Stimulated activated CD8-positive, alpha-beta memory T cell treated with anti-CD3 and anti-CD28 coated beads, Interleukin-15, amount 100 ng/mL, for 48 hours (primary cell): ENCODE measurements around the gene EPHA8.

ENCODE experiments used
- DNase-seq, 2 donors: peaks; one replicate each; pipeline ENCODE4 v3.0.0-alpha.2; 2020; ENCODE audit warnings: low read depth in 2 of 2

EPHA8 gene

DNA sequence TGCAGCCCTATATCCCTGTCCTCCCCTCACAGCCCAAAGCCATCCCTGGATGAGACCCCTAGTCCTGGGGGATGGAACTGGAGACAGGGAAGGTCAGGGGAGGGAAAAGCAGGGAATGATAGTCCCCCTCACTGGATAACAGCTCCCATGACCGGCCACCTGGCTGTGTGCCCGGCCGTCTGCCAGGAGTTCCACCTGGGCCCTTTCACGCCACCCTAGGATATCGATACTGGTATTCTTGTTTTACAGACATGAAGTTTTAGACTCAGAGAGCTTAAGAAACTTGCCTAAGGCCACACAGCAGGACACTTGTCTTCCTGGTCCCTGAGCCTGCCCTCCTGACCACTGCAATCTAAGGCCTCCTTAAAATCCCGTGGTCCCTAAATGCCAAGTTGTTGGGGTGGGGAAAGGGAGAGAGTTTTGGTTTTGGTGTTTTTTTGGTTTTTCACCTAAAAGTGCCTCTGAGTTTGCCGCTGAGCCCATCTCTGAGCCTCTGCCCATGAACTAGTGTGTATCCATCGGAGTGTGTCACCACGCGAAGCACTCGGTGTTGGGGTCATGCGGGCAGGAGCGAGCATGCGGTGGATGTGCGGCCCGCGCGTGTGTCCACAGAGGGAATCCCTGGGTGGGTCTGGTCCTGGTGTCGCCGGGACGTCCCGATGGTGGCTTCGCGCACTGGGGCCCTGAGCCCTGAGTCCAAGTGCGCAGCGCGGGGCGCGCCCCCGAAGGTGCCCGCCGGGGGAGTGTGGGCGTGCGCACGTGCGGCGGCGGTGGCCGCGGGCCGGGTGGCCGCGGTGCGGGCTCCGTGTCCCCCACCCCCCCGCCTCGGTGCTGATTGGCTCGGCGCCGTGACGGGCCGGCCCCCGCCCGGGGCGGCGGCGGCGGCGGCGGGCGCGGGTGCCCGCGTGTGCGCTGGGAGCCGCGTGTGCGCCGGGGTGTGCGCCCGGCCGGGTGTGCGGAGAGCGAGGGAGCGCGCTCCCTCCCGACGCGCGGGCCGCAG lies at the start of gene EPHA8:
EPHA8 (plus strand) TSS at position 906 of the 1,000 bp plus-strand sequence. CDS start 147 bp downstream, outside the sequence.
- no peak for DNase-seq

DNA sequence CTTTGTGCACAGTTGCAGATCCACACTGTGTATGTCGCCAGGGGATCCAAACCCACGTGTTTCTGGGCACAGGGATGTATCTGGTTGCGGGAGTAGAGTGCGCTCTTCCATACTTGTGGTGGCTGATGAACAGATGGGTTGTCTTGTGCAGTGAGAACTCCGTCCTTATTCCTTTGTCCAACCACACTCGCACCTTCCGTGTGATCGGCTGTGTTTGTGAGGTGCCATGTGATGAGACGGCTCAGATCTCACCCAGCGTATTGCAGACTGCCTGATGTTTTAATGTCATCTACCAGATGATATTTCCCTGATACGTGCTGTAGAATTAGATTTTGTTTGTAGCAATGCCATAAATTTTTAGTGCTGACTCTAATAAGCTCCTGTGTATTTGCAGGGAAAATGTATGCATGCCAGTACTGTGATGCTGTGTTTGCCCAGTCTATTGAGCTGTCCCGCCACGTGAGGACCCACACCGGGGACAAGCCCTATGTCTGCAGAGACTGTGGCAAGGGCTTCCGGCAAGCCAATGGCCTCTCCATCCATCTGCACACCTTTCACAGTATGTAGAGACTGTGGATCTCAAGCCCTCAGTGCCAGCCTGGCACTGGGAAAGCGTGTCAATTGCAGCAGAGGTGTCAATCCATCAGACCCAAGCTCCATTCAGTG lies 46.2 kb upstream of the EPHA8 start:
- no peak for DNase-seq

DNA sequence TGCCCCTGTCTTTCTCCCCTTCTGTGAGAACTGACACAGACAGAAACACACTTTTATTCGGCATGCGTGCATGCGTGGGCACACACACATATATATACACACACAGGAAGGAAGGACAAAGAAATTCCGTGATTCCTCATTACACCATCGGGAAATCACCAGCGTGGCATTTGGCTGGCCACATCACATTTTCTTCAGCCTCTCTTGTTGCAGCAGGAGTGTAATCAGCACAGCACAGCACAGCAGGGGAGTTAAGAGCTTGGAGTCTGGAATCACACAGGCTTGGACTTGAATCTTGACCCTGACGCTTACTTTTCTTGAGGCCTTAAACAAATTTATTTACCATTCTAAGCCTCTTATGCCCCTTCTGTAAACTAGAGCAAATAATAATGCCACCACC lies 45.3 kb upstream of the EPHA8 start:
- DNase-seq: no peak

DNA sequence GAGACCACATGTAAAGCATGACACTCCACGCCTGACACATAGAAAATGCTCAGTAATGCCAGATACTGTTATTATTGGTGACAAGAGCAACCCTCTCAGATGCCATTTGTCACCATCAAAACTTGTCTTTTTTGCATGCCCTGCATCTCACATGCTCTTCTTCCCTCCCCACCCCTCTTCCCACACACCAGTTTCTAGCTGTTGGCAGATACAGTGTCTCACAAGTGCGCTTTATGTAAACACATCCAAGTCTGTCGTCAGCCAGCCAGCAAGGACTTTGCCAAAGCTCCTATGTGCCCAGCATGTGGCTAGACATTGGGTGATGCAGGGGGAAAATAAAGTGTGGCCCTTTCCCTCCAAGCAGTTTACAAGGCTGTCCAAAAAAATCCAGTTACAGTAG lies 44.9 kb upstream of the EPHA8 start:
- DNase-seq: no peak

DNA sequence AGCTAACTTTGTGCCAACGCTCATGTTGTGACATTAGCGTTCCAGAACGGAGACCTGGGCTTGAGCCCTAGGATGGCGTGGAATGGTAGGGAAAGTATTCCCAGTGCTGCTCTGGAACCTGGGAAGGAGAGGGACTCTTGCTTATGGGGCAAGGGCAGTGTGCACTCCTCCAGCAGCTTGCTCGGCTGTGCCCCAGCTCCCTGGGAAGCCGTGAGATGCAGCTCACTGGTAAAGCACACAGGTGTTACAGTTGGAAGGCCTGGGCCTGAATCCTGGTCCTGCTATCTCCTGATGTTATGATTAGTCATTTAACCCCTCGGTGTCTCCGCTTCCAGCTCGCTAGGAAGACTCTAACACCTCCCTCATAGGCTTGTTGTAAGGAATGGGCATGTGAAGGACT lies 42.4 kb upstream of the EPHA8 start:
- no peak for DNase-seq

DNA sequence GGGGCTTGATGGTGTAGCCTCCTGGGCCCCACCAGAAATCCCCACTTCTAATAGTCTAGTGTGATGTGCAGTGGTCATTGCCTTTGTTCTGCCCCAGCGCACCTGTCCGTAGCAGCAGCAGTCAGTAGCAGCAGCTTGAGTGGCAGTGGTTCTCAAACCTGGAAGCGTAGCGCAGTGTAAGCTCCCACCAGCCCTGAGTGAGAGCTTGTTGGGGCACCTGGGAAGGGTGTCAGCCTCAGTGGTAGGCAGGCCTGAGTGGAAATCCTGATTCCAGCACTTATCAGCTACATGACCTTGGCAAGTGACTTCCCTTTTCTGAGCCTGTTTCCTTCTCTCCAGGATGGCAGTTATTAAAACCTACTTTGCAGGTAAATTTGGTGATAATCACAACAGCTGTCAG lies 41.6 kb upstream of the EPHA8 start:
- DNase-seq: no peak

DNA sequence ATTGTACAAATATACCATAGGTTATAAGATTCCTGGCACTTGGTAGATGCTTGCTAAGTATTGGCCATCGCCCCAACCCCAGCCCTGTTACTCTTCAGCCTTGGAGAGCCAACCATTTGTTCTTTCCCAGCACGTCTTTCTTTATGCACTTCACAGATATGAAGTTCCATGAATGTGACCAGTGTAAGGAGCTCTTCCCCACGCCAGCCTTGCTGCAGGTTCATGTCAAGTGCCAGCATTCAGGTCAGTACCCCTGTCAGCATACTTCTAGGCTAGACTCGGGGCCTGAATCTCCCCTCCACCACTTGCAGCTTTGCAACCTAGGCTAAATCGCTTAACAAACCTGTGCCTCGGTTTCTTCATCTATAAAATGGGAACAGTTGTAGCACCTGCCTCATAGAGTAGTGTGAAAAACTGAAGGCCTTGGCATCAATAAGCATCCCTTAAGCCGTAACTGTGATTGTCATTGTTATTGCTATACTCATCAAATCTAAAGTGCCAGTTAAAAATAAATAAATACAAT lies 41.0 kb upstream of the EPHA8 start:
- DNase-seq: no peak

DNA sequence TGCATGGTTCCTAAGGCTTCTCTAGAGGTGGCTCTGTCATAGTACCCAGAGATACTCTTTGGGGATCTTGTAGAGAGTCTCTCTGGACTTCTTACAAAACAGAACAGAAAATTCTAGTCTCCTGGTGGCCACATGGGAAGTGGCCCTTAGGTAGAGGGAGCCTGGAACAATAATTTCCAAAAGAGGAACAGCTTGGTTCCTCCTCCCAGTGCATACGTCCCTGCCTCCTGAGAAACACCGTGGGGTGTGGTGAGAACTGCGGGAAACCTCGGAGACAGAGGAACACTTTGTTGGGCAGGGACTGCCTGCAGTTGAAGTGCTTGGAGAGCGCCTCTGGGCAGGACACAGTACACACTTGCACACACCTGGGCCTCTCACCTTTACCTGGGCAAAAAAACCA lies 38.8 kb upstream of the EPHA8 start:
- DNase-seq: no peak

DNA sequence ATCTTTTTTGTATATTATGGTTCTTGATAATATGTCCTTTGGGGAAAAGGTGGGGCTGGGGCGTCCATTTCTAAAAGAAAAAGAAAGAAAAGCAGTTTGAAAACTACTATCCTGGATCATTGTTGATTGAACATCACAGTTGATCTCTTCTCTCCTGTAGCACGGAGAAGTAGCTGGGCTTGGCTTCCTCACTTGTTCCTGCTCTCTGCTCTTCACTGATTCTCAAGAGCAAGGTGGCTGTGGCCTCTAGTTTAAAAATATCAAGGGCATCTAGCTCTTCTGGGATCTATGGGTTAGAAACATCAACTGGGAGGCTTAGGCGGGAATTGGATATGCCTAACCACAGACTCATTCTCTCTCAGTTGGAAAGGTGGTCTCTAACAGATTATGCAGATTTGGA lies 38.1 kb upstream of the EPHA8 start:
- no peak for DNase-seq

DNA sequence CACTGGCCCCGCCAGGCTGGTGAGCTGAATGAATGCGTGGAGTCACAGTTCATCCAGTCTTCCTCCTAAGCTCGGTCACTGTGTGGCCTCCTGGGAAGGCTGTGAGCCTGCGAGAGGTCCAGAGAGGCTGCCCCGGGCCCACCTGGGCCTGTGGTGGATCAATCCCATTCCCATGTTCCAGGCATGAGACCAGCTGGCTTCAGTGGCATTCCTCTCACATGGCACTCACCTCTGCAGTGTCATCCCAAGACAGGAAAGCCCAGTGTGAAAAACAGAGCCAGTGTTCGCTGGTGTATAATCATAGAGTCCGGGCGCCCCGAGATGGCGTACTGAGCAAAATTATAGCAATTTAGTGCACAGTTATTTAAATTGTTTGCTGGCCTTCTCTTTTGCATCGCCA lies 37.6 kb upstream of the EPHA8 start:
- DNase-seq: no peak

DNA sequence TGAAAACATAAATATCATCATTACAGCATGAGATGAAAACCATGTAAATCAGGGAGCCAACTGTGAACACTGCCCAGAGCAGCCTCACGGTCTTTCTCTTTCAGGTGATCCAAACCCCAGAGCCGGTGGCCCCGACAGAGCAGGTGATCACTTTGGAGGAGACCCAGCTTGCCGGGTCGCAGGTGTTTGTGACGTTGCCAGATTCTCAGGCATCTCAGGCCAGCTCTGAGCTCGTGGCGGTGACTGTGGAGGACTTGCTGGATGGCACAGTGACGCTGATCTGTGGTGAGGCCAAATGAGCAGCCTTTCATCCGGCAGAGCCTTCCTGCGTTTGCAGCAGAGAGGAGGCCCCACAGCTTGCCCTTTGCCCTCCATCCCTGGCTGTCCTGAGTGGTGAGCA lies 37.2 kb upstream of the EPHA8 start:
- no peak for DNase-seq

DNA sequence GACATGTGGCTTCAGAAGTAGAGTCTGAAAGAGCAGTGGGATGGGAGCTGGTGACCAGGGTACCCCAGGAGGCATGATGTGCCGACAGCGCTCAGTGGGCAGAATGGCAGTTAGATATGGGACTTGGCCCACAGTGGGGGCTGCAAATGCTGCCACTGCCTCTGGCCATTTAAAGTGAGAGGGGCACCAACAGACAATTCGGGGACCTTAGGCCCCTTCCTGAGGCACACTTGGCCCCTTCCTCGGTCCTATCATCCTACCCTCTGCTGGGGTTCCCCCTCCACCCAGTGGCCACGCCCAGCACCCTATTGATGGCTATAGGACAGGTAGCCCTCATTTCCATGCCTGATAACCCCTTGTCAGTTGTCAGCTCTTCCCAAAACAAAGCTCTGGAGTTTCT lies 36.6 kb upstream of the EPHA8 start:
- no peak for DNase-seq

DNA sequence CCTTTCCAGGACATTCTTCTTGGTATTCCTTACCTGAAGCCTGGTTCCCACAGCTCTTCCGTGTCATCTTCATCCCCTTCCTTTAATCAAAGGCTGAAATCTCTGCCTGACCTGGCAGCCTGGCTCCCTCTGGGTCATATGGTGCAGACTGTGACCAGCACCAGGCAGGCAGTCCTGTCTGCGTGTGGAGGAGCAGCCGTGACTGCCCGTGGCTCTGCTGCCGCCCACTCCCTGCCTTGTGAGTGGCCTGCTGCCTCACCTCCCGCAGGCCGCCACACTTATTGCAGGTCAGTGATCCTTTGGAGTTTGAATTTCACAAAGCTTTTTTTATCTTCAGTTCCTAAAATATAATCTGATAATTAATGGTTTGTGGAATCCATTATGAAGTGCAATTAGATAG lies 36.2 kb upstream of the EPHA8 start:
- no peak for DNase-seq

DNA sequence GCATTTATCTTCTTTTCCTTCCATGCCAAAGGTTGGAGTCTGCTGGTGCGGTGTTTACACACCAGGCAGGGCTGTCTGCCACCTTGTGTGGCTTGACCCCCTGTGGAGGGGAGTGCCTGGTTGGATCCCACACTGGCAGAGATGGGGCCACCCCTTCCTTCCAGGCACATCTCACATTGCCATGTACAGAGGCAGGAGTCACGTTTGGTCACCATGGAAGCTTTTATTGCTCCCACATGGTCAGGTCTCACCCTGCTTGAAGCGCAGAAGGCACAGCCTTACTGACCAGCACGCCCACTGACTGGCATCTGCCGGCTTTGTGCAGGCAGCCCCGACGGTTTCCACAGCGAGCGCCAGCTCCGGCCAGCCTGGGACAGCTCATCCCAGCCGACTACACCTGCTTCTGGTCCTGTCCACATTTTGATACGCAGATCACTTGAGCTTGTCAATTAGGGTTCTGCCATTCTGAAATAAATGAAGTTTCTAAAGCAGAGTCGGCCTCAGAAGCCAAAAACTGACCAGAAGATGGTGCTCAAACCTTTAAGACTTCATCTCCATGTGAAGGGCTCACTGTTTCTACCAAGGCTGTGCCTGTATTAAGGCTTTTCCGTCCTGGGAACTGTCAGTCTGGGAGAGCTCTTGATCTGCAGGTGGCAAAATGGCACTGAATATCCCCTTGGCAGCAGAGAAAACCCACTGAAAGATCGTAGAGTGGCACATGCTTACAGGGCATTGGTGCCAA lies 35.6 kb upstream of the EPHA8 start:
- no peak for DNase-seq

DNA sequence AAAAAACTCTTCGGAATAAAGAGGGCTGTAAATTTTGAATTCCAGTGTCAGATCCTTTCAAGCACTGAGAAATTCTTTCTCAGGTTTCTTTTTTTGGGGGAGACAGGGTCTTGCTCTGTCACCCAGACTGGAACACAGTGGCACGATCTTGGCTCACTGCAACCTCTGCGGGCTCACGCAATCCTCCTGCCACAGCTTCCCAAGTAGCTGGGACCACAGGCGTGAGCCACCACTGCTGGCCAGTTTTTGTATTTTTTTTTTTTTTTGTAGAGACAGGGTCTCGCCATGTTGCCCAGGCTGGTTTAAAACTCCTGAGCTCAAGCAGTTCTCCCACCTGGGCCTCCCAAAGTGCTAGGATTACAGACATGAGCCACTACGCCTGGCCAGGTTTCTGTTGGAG lies 34.8 kb upstream of the EPHA8 start:
- DNase-seq: no peak

DNA sequence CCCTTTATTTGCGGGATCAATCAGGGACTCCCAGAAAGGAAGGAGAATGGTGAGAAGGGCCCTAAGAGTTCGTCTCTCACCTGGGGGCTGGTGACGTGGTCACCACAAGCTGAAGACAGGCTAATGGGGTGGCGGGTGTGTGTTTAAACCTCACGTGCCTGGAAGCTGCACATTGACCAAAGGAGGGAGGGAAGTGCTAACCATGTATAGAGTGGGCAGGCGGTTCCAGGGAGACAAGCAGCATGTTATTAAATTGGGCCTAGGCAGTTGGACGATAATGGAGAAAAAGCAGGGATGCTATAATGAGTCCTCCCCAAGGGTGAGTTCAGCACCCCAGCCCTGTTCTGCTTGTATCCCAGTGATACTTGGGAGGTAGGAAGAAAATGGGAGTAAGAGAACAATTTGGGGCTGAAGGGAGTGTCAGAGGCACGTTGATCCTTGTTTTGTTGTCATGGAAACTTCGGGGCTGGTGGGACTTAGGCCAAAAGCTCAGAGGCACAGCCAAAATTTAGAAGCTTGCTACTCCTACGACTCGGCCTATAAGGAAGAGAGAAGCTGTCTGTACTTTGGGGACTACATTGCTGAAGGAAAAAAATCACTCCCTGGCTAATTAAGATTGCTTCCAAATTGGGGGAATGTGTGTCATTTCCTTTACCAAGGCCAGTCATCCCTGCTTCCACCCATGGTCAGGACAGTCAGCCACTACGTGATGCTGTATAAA lies 33.2 kb upstream of the EPHA8 start:
- DNase-seq: no peak

DNA sequence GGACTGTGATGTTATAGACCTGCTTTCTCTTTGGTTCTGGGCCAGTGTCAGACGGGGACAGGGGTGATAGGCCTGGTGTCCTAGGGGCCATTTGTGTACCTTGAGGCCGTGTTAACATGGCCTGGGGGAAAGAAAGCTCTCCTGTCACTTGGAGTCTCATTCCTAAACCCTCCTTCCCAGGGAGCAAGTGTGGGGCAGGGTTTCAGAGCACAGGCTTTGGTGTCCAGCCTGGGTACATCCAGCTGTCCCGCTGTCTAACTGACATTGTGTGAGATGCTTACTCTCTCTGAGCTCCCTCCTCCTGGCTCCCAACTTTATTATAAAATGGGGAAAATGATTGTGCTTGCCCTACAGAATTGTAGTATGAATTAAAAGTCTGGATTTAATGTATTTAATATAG lies 32.6 kb upstream of the EPHA8 start:
- DNase-seq: no peak

DNA sequence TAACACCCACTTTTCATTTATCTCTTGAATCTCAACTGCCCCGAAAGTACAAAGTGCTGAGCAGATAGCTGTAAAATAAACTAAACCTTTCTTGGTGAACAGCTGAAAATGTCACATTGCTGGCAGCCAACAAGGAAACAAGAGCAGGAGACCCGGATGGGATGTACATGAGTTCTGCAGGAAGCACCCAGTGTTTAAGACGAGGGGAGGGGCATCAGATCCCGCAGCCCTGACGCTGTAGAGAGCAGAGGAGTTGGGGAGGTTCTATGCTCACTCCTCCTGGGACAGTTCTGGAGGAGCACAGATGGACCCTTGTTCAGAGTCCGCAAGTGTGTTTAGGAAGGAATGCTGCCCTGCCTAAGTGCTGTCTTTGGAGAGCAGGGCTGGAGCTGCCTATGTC lies 32.0 kb upstream of the EPHA8 start:
- no peak for DNase-seq

DNA sequence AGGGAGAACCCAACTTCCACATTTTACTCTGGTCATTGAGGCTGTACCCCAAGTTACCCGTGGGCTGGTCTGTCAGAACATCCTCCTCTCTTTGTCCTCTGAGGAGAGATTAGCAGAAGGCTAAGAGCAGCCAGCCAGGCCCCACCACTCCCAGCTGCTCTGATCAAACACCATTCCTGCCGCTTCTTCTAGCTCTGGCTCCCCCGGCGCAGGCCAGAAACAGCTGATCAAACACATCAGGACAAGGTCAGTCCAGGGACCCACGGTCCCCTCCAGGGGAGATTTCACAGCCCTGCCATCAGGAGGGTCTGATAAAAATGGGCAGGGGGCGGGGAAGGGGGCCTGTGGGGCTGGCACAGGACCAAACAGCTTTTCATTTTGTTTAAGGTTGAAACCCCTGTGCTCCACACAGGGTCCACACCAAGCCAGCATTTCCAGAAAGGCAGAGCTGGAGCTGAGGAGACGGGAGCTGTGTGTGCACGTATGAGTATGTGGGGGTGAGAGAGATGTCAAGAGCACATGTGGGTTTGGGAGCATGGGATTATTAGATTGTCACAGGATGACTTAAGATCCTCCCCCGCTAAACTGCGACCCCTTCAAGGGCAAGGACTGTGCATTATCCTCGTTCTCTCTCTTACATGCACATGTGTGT lies 29.9 kb upstream of the EPHA8 start:
- DNase-seq: no peak

DNA sequence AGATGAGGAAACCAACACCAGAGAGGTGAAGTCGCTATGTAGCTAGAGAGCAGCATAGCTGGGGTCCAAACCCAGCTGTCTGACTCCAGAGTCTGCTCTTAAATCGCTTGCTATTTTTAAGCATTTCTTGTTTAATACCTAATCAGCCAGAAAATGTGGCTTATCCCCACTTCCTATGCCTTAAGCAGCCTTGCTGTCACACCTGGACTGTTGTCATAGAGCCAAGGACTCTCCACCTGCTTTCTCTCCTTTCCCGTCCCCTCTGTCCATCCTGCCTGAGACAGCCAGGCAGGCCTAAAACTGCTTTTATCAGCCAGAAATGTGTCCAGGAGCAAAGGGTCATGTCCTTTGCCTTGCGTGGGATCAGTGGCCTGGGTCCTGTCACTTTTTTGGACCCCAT lies 28.3 kb upstream of the EPHA8 start:
- no peak for DNase-seq

DNA sequence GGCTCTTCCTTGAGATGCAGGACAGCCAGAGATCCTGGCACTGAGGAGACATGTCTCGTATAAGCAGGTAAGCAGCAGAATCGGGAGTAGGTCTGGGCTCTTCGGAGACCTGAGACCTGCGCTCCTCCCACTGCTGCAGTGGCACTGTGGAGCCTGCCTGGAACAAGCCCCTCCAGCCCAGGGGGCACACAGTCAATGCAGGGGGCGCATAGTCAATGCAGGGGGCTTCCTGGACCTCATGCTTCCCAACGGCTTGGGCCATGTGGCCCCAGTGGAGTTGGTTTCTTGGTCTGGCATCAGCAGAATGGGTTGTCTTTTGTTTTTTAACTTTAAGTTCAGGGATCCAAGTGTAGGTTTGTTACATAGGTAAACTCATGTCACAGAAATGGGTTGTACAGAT lies 27.9 kb upstream of the EPHA8 start:
- no peak for DNase-seq
